ENCODE results near the gene GALNT18. TPM values are rescaled to one million over a fixed set of nuclear protein-coding genes. Genes with fewer than 3 reads are reported as not detected.

Gene GALNT18
- total and polyA plus RNA-seq, 2 experiments from 2014 or later: 4.3 to 10.8 TPM

DNA sequence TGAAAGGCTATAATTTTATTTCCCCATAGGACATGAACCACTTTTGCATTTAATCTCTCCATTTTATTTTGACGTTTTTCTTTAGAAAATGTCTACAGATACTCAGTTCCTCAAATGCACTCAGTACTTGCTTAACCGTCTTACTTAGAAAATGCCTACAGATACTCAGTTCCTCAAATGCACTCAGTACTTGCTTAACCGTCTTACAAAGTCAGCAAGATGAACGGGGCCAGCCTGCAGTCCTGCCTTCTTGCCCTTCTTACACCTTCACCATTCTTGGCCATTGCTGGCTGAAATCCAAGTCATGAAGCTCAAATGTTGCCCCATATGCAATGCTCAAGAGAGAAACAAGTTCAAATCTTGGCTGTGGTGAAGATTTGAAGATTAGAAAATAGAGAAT lies 302.8 kb downstream of the GALNT18 start:
- Mint-ChIP-seq H3K9me3 (no peaks in the 10 kb centered on the region), H3K4me3 (no peak overlapping the region), H3K36me3 (ENCODE audit: low read depth) (peaks cover 3% of the 10 kb centered on the region; the same call in 1 of the 3 replicates), H3K27ac (no peak overlapping the region), H3K27me3 (ENCODE audit: insufficient read depth, low read depth, poor library complexity) (peaks cover 2% of the 10 kb centered on the region), H3K4me1 (no peaks in the 10 kb centered on the region)
- Histone ChIP-seq H3K79me2 (replicated peaks; ENCODE audit: insufficient read depth) (no peaks in the 10 kb centered on the region), H3K9me2 (ENCODE audit: insufficient read depth) (no peaks in the 10 kb centered on the region), H3K4me2 (no peak overlapping the region), H3K4me3 (no peak overlapping the region), H4K20me1 (replicated peaks; ENCODE audit: insufficient read depth) (no peaks in the 10 kb centered on the region), H3K27ac (ENCODE audit: low read depth) (no peak overlapping the region), H3K4me1 (ENCODE audit: insufficient read depth) (no peaks in the 10 kb centered on the region), H3K27me3 (ENCODE audit: insufficient read depth) (no peaks in the 10 kb centered on the region), H3K36me3 (ENCODE audit: insufficient read depth) (no peaks in the 10 kb centered on the region), H2AFZ (no peak overlapping the region), H3F3A (replicated peaks; ENCODE audit: low read depth) (no peaks in the 10 kb centered on the region)
- DNase-seq (ENCODE audit: low spot score): no peak
- no peak for TF ChIP-seq ZNF114 (CRISPR knock-in tag; IDR thresholded peaks at IDR 0.05)
- TF ChIP-seq, protein P1, sequence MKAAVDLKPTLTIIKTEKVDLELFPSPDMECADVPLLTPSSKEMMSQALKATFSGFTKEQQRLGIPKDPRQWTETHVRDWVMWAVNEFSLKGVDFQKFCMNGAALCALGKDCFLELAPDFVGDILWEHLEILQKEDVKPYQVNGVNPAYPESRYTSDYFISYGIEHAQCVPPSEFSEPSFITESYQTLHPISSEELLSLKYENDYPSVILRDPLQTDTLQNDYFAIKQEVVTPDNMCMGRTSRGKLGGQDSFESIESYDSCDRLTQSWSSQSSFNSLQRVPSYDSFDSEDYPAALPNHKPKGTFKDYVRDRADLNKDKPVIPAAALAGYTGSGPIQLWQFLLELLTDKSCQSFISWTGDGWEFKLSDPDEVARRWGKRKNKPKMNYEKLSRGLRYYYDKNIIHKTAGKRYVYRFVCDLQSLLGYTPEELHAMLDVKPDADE (IDR thresholded peaks at IDR 0.05): no peak
- no peak for TF ChIP-seq JUNB (IDR thresholded peaks at IDR 0.05; ENCODE audit: unreplicated experiment)
- TF ChIP-seq ZNF331 (CRISPR knock-in tag; IDR thresholded peaks at IDR 0.05; ENCODE audit: low read depth): no peak
- TF ChIP-seq, protein P2, sequence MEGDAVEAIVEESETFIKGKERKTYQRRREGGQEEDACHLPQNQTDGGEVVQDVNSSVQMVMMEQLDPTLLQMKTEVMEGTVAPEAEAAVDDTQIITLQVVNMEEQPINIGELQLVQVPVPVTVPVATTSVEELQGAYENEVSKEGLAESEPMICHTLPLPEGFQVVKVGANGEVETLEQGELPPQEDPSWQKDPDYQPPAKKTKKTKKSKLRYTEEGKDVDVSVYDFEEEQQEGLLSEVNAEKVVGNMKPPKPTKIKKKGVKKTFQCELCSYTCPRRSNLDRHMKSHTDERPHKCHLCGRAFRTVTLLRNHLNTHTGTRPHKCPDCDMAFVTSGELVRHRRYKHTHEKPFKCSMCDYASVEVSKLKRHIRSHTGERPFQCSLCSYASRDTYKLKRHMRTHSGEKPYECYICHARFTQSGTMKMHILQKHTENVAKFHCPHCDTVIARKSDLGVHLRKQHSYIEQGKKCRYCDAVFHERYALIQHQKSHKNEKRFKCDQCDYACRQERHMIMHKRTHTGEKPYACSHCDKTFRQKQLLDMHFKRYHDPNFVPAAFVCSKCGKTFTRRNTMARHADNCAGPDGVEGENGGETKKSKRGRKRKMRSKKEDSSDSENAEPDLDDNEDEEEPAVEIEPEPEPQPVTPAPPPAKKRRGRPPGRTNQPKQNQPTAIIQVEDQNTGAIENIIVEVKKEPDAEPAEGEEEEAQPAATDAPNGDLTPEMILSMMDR (conservative IDR thresholded peaks at IDR 0.05; ENCODE audit: low read depth in 2 of 2): no peak
- no peak for TF ChIP-seq STAT1 (IDR thresholded peaks at IDR 0.05; ENCODE audit: unreplicated experiment)
- TF ChIP-seq EZH2phosphoT487 (IDR thresholded peaks at IDR 0.05; ENCODE audit: unreplicated experiment): no peak
- TF ChIP-seq POLR2AphosphoS5 (IDR thresholded peaks at IDR 0.05; ENCODE audit: low read depth): no peak
- TF ChIP-seq, protein P3, sequence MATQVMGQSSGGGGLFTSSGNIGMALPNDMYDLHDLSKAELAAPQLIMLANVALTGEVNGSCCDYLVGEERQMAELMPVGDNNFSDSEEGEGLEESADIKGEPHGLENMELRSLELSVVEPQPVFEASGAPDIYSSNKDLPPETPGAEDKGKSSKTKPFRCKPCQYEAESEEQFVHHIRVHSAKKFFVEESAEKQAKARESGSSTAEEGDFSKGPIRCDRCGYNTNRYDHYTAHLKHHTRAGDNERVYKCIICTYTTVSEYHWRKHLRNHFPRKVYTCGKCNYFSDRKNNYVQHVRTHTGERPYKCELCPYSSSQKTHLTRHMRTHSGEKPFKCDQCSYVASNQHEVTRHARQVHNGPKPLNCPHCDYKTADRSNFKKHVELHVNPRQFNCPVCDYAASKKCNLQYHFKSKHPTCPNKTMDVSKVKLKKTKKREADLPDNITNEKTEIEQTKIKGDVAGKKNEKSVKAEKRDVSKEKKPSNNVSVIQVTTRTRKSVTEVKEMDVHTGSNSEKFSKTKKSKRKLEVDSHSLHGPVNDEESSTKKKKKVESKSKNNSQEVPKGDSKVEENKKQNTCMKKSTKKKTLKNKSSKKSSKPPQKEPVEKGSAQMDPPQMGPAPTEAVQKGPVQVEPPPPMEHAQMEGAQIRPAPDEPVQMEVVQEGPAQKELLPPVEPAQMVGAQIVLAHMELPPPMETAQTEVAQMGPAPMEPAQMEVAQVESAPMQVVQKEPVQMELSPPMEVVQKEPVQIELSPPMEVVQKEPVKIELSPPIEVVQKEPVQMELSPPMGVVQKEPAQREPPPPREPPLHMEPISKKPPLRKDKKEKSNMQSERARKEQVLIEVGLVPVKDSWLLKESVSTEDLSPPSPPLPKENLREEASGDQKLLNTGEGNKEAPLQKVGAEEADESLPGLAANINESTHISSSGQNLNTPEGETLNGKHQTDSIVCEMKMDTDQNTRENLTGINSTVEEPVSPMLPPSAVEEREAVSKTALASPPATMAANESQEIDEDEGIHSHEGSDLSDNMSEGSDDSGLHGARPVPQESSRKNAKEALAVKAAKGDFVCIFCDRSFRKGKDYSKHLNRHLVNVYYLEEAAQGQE (IDR thresholded peaks at IDR 0.05; ENCODE audit: unreplicated experiment): no peak
- TF ChIP-seq EZH2 (IDR thresholded peaks at IDR 0.05; ENCODE audit: low read depth, unreplicated experiment): no peak
- TF ChIP-seq, protein P4, sequence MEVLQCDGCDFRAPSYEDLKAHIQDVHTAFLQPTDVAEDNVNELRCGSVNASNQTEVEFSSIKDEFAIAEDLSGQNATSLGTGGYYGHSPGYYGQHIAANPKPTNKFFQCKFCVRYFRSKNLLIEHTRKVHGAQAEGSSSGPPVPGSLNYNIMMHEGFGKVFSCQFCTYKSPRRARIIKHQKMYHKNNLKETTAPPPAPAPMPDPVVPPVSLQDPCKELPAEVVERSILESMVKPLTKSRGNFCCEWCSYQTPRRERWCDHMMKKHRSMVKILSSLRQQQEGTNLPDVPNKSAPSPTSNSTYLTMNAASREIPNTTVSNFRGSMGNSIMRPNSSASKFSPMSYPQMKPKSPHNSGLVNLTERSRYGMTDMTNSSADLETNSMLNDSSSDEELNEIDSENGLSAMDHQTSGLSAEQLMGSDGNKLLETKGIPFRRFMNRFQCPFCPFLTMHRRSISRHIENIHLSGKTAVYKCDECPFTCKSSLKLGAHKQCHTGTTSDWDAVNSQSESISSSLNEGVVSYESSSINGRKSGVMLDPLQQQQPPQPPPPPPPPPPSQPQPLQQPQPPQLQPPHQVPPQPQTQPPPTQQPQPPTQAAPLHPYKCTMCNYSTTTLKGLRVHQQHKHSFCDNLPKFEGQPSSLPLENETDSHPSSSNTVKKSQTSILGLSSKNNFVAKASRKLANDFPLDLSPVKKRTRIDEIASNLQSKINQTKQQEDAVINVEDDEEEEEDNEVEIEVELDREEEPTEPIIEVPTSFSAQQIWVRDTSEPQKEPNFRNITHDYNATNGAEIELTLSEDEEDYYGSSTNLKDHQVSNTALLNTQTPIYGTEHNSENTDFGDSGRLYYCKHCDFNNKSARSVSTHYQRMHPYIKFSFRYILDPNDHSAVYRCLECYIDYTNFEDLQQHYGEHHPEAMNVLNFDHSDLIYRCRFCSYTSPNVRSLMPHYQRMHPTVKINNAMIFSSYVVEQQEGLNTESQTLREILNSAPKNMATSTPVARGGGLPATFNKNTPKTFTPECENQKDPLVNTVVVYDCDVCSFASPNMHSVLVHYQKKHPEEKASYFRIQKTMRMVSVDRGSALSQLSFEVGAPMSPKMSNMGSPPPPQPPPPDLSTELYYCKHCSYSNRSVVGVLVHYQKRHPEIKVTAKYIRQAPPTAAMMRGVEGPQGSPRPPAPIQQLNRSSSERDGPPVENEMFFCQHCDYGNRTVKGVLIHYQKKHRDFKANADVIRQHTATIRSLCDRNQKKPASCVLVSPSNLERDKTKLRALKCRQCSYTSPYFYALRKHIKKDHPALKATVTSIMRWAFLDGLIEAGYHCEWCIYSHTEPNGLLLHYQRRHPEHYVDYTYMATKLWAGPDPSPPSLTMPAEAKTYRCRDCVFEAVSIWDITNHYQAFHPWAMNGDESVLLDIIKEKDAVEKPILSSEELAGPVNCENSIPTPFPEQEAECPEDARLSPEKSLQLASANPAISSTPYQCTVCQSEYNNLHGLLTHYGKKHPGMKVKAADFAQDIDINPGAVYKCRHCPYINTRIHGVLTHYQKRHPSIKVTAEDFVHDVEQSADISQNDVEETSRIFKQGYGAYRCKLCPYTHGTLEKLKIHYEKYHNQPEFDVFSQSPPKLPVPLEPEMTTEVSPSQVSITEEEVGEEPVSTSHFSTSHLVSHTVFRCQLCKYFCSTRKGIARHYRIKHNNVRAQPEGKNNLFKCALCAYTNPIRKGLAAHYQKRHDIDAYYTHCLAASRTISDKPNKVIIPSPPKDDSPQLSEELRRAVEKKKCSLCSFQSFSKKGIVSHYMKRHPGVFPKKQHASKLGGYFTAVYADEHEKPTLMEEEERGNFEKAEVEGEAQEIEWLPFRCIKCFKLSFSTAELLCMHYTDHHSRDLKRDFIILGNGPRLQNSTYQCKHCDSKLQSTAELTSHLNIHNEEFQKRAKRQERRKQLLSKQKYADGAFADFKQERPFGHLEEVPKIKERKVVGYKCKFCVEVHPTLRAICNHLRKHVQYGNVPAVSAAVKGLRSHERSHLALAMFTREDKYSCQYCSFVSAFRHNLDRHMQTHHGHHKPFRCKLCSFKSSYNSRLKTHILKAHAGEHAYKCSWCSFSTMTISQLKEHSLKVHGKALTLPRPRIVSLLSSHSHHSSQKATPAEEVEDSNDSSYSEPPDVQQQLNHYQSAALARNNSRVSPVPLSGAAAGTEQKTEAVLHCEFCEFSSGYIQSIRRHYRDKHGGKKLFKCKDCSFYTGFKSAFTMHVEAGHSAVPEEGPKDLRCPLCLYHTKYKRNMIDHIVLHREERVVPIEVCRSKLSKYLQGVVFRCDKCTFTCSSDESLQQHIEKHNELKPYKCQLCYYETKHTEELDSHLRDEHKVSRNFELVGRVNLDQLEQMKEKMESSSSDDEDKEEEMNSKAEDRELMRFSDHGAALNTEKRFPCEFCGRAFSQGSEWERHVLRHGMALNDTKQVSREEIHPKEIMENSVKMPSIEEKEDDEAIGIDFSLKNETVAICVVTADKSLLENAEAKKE (CRISPR knock-in tag; IDR thresholded peaks at IDR 0.05): no peak
- TF ChIP-seq NANOG (IDR thresholded peaks at IDR 0.05; ENCODE audit: borderline replicate concordance): no peak
- no peak for TF ChIP-seq CREB1 (CRISPR knock-in tag; IDR thresholded peaks at IDR 0.05; ENCODE audit: low read depth)
- no peak for ATAC-seq
